Stimulated activated naive CD8-positive, alpha-beta T cell treated with anti-CD3 and anti-CD28 coated beads, Interleukin-15, amount 100 ng/mL, for 72 hours (primary cell): ENCODE data around the gene EMILIN2.

Experiments
- ATAC-seq: fragments of 150-1000 bp; cut with Tn5 transposase; 2 replicates; pipeline ENCODE4 v1.10.0; 2021; ENCODE audit warnings: mild to moderate bottlenecking, moderate library complexity
- DNase-seq, 2 donors: peaks; one replicate each; pipeline ENCODE4 v3.0.0; 2021 to 2022
- H3K27ac Mint-ChIP-seq, 2 donors: one replicate each; pipeline ENCODE4 v1.8.0; 2022; ENCODE audit warnings: mild to moderate bottlenecking in 2 of 2, mixed read lengths in 2 of 2, moderate library complexity in 2 of 2
- H3K27me3 Mint-ChIP-seq: one replicate; pipeline ENCODE4 v1.8.0; 2022; ENCODE audit warnings: mixed read lengths
- H3K4me1 Mint-ChIP-seq: one replicate; pipeline ENCODE4 v1.8.0; 2022; ENCODE audit warnings: mild to moderate bottlenecking, mixed read lengths
- H3K4me3 Mint-ChIP-seq, 2 donors: one replicate each; pipeline ENCODE4 v1.8.0; 2022; ENCODE audit warnings: mild to moderate bottlenecking in 2 of 2, mixed read lengths in 2 of 2, moderate library complexity in 1 of 2
- H3K9me3 Mint-ChIP-seq, 2 donors: one replicate each; pipeline ENCODE4 v1.8.0; 2022; ENCODE audit warnings: mixed read lengths in 2 of 2

EMILIN2 gene

DNA sequence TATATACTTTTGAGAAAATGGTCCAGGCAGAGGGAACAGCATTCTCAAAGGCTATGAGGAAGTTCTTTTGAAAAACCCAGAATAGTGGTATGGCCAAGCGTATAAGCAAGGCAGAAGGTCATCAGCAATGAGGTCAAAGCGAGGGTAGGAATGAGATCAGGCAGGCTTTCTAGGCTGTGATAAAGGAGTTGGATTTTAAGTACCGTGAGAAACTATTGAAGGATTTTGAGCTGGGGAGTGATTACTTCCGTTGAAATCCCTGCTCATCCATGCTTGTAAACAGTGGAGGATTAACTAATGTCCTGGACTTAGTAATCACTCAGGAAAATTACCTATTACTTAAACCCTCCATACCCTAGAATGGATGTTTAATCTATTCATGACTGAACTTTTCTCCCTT is 50.2 kb downstream of the EMILIN2 start:
- Mint-ChIP-seq H3K27ac (peak overlapping the region in 1 of 2 donors; percentile 88), H3K27me3 (no peaks in the 10 kb centered on the region), H3K4me1 (peaks cover 10% of the 10 kb centered on the region), H3K4me3 (no peak overlapping the region), H3K9me3 (peaks cover 12 to 13% of the 10 kb centered on the region in 2 donors)
- ATAC-seq (no peak), DNase-seq (no peak)

DNA sequence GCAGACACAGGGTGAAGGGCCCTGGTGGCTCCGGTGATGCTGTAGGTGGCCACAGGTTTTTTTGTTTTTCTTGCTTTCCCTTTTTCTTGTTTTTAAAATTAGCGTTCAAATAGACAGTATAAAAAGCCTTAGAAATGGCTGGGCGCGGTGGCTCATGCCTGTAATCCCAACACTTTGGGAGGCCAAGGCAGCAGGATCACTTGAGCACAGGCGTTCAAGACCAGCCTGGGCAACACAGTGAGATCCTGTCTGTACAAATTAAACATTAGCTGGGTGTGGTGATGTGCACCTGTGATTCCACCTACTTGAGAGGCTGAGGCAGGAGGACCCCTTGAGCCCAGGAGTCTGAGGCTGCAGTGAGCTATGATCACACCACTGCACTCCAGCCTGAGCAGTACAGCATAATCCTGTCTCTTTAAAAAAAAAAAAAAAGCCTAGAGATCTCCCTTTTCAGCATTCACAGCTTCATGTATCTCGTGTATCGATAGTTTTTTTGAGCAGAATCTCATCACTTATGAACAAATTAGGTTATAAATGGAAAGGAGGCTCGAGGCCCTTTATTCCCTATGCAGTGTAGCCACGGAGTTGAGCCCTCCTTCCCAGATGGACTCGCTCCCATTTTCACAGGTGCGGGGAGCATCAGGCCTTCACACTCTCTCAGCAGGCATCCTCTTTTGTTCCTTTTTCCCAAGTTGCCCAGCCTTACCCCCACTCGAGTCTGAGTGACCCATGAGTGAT is 50.8 kb downstream of the EMILIN2 start:
- no peaks in the 10 kb centered on the region for H3K27me3 Mint-ChIP-seq
- peaks cover 6% of the 10 kb centered on the region for H3K4me1 Mint-ChIP-seq
- no peak overlapping the region for H3K4me3 Mint-ChIP-seq
- peak overlapping the region in 1 of 2 donors; percentile 69 for H3K27ac Mint-ChIP-seq
- DNase-seq (no peak), ATAC-seq (no peak)
- H3K9me3 Mint-ChIP-seq: peaks cover 12 to 13% of the 10 kb centered on the region in 2 donors

DNA sequence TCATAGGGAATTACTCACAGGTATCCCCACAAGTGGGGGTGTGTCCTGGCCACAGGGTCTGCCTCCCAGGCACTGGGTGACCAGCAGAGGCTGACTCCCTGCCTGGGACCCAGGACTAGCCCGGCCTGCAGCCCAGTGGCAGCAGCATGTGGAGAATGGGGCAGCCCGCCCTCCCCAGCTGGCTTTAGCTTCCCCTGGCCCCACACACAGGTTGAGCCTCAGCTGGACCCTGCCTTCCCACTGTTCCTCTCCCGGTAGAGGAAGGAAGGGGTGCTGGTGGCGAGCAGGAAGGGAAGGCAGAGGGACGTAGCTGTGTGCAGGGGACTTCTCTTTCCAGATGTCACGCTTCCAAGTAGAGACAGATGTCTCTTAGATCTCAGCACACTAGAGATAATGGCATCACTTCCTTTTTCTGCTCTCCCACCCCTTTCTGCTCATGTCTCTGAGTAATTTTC is 51.4 kb downstream of the EMILIN2 start:
- DNase-seq (no peak), ATAC-seq (no peak)
- Mint-ChIP-seq H3K4me1 (peaks cover 6% of the 10 kb centered on the region), H3K4me3 (no peak overlapping the region), H3K27ac (no peak overlapping the region), H3K9me3 (peaks cover 12 to 13% of the 10 kb centered on the region in 2 donors), H3K27me3 (no peaks in the 10 kb centered on the region)

DNA sequence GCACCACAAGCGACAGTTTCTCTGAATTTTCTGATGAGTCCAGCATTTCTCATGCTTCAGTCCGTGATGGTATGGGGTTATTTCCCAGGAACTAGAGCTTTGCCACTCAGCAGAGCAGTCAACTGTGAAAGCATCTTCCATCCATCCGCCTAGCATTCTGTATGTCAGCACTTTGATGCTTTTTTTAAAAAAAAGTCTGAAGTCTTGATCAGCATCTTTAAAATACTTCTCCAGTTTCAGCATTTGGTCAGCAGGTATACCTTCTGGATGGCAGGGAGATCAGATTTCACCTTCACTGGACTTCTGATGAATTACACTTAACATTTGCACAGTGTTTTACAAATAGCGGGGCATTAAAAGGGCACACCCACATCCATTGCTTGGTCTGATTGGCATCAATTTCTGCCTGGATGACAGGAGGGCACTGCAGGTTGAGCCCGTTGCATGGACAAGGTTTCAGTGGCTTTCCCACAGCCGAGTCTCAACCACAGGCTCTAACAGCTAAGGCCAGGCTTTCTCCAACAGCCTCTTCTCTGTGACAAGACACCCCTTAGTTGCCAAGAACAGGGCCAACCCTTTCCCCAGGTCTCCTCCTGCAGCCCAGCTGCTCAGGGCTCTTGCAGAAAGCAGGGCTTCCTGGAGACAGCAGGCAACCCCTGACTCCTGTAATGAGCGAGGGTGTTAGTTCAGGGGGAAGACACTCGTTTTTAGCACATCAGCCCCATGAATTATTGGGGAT is 54.0 kb downstream of the EMILIN2 start:
- ATAC-seq: no peak
- no peak overlapping the region for H3K4me3 Mint-ChIP-seq
- no peaks in the 10 kb centered on the region for H3K9me3 Mint-ChIP-seq
- H3K27ac Mint-ChIP-seq: no peak overlapping the region
- H3K4me1 Mint-ChIP-seq: peaks cover 12% of the 10 kb centered on the region
- no peaks in the 10 kb centered on the region for H3K27me3 Mint-ChIP-seq
- DNase-seq: no peak

DNA sequence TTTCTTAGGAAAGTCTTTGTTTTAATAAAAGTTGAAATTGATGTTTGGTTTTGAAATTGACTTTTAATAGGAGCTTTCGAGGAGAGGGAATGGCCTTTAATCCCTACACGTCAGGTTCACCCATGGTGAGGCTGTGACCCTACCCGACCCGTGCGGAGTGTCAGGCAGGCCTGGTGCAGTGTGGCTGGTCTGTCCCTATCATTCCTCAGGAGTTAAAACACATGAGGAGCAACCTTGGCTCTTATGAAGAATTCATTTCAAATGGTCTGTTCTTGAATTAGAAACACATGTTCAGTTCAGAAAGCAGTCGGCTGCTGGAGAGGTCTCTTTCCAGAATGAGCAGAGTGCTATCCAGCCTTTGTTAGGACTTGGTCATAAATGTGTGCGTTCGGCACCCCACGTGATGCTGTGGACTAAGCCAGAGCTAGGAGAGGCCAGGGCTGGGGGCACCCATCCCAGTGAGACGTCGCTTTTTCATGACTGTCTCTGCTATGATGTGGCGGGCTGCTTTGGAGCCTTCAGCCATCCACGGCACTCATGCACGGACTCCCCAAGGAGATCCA is 54.7 kb downstream of the EMILIN2 start:
- DNase-seq (no peak), ATAC-seq (no peak)
- Mint-ChIP-seq H3K4me1 (peaks cover 12% of the 10 kb centered on the region), H3K27me3 (no peaks in the 10 kb centered on the region), H3K4me3 (no peak overlapping the region), H3K27ac (no peak overlapping the region), H3K9me3 (no peaks in the 10 kb centered on the region)

DNA sequence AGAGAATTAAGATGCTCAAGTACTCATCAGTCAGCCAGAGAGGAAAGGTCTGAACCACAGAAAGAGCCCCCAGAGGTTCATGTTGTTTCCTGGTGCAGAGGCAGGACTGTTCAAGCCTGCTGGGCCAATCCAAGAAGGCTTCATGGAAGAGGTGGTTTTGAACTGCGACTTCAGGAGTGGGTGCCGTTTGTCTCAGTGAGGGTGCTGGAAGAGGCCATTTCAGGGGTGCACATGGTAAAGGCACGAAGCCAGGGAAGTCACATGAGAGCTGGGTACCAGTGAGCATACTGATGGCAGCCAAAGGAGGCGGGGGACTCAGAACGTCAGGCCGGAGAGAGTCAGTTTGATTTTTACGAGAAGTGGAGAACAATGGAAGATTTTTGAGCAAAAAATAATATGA is 55.5 kb downstream of the EMILIN2 start:
- no peak for ATAC-seq
- no peak overlapping the region for H3K27ac Mint-ChIP-seq
- no peak overlapping the region for H3K4me3 Mint-ChIP-seq
- H3K27me3 Mint-ChIP-seq: no peaks in the 10 kb centered on the region
- H3K4me1 Mint-ChIP-seq: peaks cover 15% of the 10 kb centered on the region
- no peak for DNase-seq
- H3K9me3 Mint-ChIP-seq: no peaks in the 10 kb centered on the region

DNA sequence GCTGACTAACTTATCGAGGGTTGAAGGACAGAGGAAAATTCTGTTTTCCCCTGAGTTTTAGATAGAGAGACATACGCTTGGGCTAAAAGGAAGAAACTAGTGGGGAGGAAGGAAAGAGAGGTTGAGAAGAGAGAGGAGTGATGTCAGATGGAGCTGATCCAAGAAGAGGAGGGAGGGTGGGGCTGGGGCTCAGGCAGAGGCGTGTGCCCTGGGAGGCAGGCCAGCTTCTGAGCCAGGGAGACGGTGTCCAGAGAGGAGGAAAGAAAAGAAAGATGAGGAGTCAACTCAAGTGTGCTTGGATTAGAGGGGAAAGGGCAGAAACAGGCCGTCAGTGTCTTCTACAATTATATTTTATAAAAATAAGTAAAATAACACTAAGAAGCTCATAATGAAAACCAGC is 56.2 kb downstream of the EMILIN2 start:
- no peak overlapping the region for H3K4me3 Mint-ChIP-seq
- no peaks in the 10 kb centered on the region for H3K9me3 Mint-ChIP-seq
- H3K27me3 Mint-ChIP-seq: no peaks in the 10 kb centered on the region
- ATAC-seq: no peak
- peaks cover 20% of the 10 kb centered on the region for H3K4me1 Mint-ChIP-seq
- H3K27ac Mint-ChIP-seq: no peak overlapping the region
- DNase-seq: no peak

DNA sequence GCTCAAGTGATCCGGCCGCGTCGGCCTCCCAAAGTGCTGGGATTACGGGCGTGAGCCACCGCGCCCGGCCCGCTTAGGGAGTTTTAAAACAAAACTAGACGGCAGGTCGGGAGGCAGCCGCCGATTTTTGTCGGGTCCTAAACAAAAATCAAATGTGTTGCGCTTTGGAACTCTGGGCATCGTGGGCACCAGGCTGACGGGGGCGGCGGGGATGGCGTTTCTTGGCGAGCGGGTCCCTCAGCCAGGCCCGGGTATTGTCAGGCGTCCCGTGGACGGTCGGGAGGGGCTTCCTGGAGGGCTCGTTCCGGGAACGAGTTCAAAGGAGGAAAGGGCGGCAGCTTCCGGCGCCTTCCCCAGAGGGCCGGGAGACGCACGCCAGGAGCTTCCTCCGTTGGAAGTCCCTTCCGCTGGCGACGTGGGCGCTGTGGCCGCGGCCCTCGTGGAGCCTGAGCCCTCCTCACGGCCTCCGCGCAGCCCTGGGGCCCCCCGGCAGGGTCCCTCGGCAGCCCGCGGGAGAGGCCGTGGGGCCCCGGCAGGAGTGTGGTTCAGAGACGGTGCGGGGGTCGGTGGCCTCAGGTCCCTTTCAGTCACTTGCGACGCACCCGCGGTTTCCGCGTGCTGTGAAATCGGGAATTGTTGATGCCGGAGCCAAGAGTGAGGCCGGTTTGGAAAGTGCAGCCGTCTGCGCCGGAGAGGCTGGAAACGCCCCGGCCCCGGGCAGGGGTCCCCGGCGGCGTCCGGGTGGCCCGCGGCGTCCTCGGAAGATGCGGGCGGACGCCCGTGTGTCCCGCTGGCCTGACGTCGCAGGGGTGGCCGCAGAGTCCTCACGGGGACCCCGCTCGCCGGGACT is 59.3 kb downstream of the EMILIN2 start:
- Mint-ChIP-seq H3K4me1 (peaks cover 34% of the 10 kb centered on the region), H3K4me3 (peak overlapping the region; percentile 81 to 83), H3K9me3 (no peaks in the 10 kb centered on the region), H3K27me3 (no peaks in the 10 kb centered on the region), H3K27ac (peak overlapping the region; percentile 91 to 93)
- ATAC-seq: peak; percentile 69
- peak; percentile 45 to 57 for DNase-seq

DNA sequence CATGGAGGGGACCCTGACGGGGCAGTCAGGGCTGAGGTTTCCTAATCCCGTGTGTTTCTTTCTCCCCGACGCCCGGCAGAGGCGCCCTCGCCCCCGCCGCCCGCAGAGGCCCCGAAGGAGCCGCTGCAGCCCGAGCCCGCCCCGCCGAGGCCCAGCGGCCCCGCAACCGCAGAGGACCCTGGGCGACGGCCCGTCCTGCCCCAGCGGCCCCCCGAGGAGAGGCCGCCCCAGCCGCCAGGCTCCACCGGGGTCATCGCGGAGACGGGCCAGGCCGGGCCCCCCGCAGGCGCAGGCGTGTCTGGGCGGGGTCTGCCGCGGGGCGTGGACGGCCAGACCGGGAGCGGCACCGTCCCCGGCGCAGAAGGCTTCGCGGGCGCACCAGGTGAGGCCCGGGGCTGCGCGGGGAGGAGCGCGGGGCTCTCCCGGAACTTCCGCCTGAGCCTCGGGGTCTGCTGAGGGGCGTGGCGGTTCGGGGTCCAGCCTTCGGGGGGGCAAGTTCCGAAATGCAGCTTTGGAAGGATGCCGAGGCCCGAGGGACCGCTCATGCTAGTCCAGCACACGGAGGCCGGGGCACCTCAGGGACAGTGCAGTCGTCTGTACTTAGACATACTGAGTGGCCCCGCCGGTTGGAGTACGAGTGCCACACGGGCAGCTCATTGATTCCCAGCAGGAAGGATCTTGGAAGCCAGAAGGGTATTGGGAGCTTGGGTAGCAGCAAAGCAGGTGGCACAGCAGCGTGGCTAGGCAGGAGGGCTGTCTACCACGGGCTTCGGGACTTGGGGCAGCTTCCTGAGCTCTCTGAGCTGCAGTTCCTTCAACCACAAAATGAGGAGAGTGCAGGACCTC is 60.1 kb downstream of the EMILIN2 start:
- DNase-seq (peak; percentile 57 to 69), ATAC-seq (peak; percentile 79)
- H3K27ac Mint-ChIP-seq: peak overlapping the region in 1 of 2 donors; percentile 22
- H3K9me3 Mint-ChIP-seq: no peaks in the 10 kb centered on the region
- H3K4me3 Mint-ChIP-seq: peak overlapping the region; percentile 87 to 88
- H3K4me1 Mint-ChIP-seq: peaks cover 34% of the 10 kb centered on the region
- no peaks in the 10 kb centered on the region for H3K27me3 Mint-ChIP-seq

DNA sequence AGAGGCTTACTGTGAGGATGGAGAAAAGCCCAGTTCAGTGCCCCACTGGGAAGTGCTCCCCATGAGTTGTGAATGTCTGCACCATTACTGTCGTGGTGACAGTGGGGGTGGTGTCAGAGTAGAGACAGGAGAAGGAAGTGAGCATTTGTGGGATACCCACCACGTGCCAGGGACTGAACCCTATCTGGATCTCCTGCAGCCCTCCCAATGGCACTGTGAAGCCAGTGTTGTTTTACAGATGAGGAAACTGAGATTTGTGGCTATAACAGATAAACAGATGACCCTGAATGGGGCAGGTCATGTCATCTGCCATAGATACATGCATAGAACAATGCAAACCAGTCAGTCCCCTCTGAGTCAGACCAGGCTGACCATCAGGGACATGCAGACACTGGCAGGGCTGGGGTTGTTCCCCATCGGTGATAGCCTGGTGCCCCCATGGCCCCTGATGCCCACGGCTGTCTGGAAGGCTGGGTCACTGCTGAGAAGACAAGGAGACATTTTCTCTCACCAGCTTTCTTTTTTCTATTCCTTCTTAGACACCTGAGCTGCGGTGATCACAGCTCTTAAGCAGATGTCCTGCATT is 60.8 kb downstream of the EMILIN2 start:
- Mint-ChIP-seq H3K9me3 (no peaks in the 10 kb centered on the region), H3K27ac (peak overlapping the region in 1 of 2 donors; percentile 22), H3K4me1 (peaks cover 34% of the 10 kb centered on the region), H3K27me3 (no peaks in the 10 kb centered on the region), H3K4me3 (peak overlapping the region; percentile 87 to 88)
- peak; percentile 2 for ATAC-seq
- no peak for DNase-seq

DNA sequence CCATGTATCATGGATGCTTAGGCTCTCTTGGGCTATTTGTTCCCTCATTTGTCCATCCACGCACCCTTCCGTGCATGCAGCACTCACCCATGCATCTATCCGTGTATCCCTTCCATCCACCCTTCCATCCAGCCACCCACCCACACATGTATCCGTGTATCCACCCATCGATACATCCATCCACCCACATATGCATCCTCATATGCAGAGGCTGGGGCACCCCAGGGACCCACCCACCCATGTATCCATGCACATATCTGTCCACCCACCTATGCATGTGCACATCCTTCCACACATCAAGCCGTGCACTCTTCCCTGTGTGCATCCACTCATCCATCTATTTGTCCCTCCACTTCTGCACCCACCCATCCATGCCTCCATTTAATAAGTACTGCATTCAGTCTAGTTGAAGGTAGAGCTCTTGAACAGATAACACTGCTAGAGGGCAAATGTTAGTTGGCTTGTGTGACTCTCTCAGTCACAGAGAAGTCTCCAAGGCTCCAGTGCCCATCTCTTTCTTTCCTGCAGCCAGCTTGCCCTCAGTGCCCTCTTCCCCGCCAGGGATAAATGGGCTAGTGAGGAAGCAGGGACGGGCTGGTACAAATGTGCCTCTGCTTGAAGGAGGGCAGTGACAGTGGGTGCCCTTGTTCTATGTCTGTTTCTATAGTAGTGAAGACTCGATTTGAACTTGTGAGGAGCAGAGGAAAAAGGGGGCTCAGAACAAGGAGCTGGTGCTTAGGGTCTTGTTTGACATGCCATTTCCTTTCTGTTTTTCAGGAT is 61.5 kb downstream of the EMILIN2 start:
- peaks cover 34% of the 10 kb centered on the region for H3K4me1 Mint-ChIP-seq
- DNase-seq: no peak
- H3K27ac Mint-ChIP-seq: peak overlapping the region in 1 of 2 donors; percentile 23
- H3K4me3 Mint-ChIP-seq: peak overlapping the region; percentile 87 to 88
- no peaks in the 10 kb centered on the region for H3K9me3 Mint-ChIP-seq
- no peaks in the 10 kb centered on the region for H3K27me3 Mint-ChIP-seq
- ATAC-seq: no peak

DNA sequence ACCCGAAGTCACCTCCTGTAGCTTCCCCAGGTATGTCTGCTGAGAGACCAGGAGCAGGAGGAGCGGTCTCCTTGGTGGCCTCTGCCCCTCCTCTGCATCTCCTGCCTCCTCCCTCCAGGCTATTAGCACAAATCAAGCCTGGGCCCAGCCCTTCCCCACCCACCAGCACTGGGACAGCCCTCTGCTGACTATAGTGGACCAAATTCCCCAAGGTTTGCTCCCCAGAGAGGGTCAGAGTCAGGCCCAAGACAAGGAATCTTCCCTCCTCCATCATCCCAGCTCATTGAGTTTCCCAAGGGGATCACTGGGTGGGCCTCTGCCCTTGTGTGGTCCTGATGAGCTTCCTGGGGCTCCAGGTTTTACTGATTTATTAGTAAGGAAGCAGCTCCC is 62.1 kb downstream of the EMILIN2 start:
- Mint-ChIP-seq H3K9me3 (no peaks in the 10 kb centered on the region), H3K4me1 (peaks cover 34% of the 10 kb centered on the region), H3K27me3 (no peaks in the 10 kb centered on the region), H3K4me3 (no peak overlapping the region), H3K27ac (no peak overlapping the region)
- ATAC-seq (no peak), DNase-seq (no peak)

DNA sequence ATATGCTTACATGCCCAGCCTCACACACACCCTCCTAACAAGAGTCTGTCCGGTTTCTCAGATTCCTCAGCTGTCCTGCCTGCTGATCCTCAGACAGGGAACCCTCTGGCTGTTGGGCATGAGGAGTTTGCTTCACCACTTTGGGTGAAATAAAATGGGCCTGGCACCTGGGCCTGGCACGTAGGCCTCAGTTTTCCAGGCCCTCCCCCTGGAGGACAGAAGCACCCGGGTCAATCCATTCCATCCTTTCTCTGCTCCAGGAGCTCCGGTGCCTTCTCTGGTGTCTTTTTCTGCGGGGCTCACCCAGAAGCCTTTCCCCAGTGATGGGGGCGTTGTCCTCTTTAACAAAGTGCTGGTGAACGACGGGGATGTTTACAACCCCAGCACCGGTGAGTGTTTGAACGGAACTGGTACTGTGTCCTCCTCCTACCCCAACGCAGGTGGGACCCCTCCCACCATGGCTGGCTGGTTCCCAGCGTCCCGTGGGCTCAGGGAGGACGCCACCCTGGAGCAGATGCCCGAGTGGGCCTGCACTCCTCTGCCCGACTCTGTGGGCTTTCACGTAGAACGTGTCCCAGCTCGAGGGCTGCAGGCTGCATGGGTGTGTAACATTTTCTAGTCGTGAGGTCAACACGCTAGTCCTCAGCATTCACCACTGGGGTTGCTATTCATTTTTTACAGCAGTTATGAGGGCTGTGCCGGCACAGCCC is 62.8 kb downstream of the EMILIN2 start:
- Mint-ChIP-seq H3K4me1 (peaks cover 34% of the 10 kb centered on the region), H3K27ac (peak overlapping the region; percentile 40 to 89), H3K9me3 (no peaks in the 10 kb centered on the region), H3K27me3 (no peaks in the 10 kb centered on the region), H3K4me3 (no peak overlapping the region)
- ATAC-seq: no peak
- no peak for DNase-seq
